ENCODE measurements around the gene RTN3. TPM values are rescaled to one million over a fixed set of nuclear protein-coding genes. Genes with fewer than 3 reads are reported as not detected.

RTN3 gene
- total RNA-seq, 1 donor from 2014 or later: 101 TPM

DNA sequence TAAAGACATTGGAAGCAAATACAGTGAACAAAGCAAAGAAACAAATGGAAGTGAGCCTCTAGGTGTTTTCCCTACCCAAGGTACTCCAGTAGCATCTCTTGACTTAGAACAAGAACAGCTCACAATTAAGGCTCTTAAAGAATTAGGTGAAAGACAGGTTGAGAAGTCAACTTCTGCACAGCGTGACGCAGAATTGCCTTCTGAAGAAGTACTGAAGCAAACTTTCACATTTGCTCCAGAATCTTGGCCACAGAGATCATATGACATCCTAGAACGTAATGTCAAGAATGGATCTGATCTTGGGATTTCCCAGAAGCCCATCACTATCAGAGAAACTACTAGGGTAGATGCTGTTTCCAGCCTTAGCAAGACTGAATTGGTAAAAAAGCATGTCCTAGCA, 39.3 kb downstream of the RTN3 start:
- intact Hi-C loops (cut with DNase I): no loop called here
- ATAC-seq (no peak), DNase-seq (ENCODE audit: low spot score) (no peak)

DNA sequence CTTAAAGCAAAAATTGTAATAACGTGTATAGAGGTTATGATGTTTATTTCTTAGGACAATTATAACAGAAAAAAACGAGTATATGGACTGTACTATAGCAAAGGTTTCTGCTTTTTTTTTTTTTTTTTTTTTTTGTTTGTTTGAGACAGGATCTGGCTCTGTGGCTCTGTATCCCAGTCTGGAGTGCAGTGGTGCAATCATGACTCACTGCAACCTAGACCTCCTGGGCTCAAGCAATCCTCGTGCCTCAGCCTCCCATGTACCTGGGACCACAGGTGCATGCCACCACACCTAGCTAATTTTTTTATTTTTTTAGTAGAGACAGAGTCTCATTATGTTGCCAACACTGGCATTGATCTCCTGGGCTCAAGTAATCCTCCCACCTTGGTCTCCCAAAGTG, 48.0 kb downstream of the RTN3 start:
- ATAC-seq: no peak
- intact Hi-C loops (cut with DNase I): no loop called here
- no peak for DNase-seq (ENCODE audit: low spot score)

DNA sequence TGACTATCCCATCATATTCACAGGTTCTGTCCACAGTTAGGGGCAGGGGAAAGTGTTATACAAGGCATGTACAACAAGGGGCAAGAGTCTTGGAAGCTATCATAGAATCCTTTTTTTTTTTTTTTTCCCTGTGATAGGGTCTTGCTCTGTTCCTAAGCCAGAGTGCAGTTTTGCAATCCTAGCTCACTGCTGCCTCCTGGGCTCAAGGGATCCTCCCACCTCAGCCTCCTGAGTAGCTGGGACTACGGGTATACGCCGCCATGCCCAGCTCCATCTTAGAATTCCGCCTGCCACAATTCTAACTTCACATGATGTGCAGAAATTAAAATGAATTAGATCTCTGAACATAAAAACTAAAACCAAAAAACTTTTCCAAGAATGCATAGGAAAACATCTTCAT, 55.6 kb downstream of the RTN3 start:
- ATAC-seq (no peak), DNase-seq (ENCODE audit: low spot score) (no peak)
- intact Hi-C loops (cut with DNase I): loop anchor here (10.0 kb wide), 1 partner anchor 92 kb away; no protein-coding TSS in a partner anchor

DNA sequence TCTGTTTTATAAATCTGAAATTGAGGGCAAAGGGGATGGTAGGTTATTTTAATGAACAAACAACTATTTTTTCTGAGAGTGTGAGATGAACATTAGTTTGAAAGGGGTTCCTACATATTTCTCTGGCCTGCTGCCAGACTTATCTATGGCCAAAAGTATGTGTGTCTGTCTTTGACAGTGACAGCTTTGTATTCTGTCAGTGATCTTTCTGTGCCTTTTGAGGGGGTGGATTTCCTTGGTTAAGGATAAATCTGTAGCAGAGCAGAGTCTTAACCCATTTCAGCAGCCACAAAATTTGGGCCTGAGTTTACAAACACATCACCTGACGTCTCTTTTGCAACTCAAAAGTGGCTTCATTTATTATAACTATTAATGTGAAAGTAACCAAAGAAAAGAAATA, 56.4 kb downstream of the RTN3 start:
- intact Hi-C loops (cut with DNase I): loop anchor here (10.0 kb wide), 1 partner anchor 93 kb away; no protein-coding TSS in a partner anchor
- ATAC-seq (no peak), DNase-seq (ENCODE audit: low spot score) (no peak)

DNA sequence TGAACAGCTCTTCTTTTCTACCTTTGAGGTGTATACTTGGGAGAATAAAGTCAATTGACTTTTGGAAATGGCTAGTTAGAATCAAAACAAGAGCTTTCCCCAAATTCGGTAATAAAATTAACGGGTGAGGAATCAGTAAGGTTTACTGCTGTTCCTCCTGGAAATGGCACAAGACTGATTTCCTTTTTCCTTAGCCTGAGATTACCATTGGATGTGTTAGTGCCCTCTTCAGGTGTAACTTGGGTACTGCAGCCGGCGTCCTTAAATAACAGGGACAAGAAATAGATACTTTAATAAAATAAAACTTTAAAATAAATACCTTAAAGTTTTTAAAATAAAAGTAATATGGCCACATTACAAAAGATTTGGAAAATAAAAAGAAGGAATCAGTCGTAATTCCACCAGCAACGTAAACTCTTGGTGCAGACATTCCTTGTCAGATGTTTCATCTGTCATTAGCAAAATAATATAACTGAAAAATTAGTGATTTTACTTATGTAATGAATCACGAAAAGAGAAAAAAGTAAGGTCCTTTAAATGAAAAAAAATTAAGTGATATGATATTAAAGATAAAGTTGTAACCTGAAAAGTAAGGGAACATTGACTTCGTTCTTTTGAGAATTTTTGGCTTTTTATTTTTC, 57.5 kb downstream of the RTN3 start:
- ATAC-seq: peak; percentile 75
- DNase-seq (ENCODE audit: low spot score): peak; percentile 86
- intact Hi-C loops (cut with DNase I): loop anchor here (10.0 kb wide), 1 partner anchor 94 kb away; no protein-coding TSS in a partner anchor

DNA sequence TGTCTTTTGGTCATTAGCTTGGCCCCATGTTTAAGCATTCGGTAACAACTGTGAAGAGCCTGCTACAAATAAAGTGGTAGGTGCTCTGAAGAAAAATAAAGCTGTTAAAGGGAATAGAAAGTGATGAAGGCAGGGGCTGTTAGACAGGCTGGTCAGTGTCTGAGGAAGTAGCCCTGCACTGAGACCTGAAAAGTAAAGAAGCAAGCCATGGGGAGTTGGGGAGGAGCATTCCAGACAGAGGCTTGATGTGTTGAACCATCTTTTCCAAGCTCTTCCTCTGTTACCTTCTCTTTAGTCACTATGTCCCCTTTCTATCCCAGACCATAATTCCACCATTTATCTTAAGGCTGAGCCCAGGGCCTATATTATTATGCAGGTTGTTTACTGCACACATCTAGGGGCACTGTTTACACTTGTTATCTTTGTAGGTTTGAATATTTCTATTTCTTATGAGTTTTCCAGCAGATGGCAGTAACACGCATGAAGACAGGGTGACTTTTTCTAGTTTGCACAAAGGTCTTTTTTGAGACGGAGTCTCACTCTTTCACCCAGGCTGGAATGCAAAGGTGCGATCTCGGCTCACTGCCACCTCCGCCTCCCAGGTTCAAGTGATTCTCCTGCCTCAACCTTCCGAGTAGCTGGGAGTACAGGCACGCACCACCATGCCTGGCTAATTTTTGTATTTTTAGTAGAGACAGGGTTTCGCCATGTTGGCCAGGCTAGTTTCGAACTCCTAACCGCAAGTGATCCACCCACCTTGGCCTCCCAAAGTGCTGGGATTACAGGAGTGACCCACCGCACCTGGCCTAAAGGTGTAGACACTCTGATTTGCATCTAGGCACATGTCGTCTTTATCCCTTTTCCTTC, 64.2 kb downstream of the RTN3 start:
- DNase-seq (ENCODE audit: low spot score) (no peak), ATAC-seq (no peak)
- intact Hi-C loops (cut with DNase I): no loop called here

DNA sequence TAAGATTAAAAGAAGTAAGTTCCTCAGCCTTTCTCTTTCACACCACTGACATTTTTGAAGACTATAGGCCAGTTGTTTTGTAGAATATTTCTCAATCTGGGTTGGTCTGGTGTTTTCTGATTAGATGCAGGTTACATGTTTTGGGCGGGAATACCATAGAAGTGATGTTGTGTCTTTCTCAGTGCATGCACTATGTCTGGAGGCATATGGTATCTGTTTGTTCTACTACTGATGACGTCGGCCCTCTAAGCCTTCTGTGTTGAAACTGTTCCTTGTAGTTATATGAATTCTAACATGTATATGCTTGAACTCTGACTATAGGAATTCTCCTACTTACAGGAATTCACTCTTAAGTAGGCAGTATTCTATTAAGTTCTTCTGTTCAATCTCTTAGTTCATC, 65.7 kb downstream of the RTN3 start:
- intact Hi-C loops (cut with DNase I): no loop called here
- DNase-seq (ENCODE audit: low spot score): no peak
- ATAC-seq: no peak

DNA sequence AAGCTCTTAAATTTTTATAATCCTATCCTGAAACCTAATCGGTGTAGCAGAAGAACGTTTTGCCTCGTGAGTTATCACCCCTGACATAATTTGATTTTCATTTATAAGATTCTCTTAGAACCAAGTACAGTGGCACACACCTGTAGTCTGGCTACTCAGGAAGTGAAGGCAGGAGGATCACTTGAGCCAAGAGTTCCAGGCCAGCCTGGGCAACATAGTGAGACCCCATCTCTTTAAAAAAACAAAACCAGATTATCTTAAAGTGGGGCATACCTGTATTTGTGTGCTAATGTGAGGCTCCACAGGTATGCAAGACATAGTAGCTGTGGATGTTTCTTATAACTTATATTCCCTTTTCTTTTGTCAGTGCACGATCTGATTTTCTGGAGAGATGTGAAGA, 68.3 kb downstream of the RTN3 start:
- intact Hi-C loops (cut with DNase I): no loop called here
- no peak for ATAC-seq
- no peak for DNase-seq (ENCODE audit: low spot score)

DNA sequence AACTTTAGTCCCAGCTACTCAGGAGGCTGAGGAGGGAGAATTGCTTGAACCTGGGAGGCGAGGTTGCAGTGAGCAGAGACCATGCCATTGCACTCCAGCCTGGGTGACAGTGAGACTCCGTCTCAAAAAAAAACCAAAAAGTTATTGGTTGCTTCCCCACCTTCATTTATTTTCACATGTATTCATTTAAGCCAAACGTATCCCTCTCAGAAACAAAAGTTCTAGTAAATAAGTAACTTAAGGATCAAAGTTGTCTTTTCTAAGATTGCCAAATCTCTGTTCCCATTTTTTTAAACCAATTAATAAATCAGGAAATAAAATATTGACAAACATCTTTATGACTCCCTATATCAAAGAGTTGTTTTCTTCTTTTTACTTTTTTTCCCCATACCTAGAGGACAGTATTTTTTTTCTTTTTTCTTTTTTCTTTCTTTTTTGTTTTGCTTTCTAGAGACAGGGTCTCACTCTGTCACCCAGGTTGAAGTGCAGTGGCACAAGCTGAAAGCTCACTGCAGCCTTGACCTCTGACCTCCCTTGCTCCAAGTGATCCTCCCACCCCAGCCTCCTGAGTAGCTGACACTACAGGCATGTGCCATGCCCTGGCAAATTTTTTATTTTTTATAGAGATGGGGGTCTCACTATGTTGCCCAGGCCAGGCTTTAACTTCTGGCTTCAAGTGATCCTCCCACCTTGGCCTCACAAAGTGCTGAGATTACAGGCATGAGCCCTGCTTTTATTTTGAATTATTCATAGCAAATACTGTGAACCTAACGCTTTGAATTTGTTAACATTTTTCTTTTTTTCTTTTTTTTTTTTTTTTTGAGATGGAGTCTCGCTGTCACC, 75.8 kb downstream of the RTN3 start:
- ATAC-seq: no peak
- DNase-seq (ENCODE audit: low spot score): no peak
- intact Hi-C loops (cut with DNase I): no loop called here

DNA sequence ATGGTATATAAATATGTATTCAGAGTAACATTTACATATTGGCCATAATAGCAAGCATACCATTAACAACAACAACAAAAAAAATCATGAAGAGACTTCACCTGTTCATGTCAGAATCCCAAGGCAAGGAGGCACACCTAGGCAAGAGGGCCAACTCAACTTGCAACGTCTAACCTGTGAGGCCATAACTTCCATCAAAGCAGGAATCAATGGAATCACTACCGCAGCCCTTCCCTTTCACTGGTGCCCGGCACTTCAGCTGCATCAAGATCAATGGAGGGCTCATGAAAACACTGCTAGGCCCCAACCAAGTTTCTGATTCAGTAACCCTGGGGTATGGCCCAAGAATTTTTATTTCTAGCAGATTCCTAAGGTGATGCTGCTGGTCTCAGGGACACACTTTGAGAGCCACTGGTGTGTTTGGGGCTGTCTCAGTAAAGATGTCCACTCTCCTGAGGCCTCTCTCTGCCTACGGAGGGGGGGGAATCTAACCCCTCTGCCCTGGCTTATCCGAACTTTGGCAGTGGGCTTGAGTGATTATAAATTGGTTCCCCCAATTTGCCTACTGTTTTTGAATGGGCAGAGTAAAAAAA, 79.3 kb downstream of the RTN3 start:
- intact Hi-C loops (cut with DNase I): no loop called here
- no peak for DNase-seq (ENCODE audit: low spot score)
- ATAC-seq: no peak

DNA sequence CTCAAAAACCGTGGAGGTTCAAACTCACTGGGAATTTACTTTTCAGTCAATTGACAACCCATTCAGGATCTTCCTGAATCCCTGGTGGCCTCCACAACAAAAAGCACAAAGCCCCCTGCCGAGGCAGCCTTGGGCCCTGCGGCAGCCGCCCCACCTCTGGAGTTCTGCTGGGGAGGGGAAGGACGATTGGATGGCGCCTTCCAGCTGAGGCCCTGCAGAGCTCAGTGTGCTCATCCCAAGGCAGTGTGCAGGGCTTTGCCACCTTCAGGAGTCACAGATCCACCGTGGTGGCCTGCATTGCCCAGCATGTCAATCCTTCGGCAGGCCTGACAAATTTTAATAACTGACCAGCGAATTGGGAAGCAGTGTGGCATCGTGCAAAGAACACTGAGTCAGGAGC, 79.9 kb downstream of the RTN3 start:
- no peak for DNase-seq (ENCODE audit: low spot score)
- no peak for ATAC-seq
- intact Hi-C loops (cut with DNase I): no loop called here

DNA sequence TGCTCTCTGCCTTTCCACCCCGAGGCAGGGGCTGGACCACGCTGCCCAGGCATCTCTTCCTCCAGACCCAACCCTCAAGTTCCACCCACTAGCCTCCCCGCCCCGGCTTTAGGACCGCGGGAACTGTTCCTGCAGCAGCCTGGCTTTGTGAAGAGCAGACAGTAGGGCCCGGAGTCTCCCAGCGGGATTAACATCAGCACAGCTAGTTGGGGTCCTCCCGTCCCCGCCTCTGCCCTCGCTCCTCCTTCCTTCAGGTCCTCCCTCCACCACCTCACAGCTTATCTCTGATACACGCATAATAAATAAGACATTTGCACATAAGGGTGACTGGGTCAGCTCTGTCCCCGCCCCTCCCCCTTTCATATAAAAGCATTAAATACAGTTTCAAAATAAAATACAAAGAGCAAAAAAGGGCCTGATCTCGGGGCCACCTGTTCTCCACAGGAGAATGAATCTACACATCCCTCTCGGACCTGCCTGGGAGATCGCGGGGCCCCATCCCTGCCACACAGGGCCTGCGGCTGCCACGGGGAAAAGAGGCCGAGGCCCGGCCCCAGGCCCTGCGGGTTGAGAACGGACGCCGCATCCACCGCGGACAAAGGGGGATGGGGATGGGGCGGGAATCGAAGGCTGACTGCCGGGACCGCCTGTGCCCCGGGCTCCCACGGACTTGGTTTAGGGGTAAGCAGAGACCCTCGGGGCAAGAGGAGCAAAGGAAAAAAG, 80.8 kb downstream of the RTN3 start:
- ATAC-seq: peak; percentile 20
- peak; percentile 64 for DNase-seq (ENCODE audit: low spot score)
- intact Hi-C loops (cut with DNase I): no loop called here

DNA sequence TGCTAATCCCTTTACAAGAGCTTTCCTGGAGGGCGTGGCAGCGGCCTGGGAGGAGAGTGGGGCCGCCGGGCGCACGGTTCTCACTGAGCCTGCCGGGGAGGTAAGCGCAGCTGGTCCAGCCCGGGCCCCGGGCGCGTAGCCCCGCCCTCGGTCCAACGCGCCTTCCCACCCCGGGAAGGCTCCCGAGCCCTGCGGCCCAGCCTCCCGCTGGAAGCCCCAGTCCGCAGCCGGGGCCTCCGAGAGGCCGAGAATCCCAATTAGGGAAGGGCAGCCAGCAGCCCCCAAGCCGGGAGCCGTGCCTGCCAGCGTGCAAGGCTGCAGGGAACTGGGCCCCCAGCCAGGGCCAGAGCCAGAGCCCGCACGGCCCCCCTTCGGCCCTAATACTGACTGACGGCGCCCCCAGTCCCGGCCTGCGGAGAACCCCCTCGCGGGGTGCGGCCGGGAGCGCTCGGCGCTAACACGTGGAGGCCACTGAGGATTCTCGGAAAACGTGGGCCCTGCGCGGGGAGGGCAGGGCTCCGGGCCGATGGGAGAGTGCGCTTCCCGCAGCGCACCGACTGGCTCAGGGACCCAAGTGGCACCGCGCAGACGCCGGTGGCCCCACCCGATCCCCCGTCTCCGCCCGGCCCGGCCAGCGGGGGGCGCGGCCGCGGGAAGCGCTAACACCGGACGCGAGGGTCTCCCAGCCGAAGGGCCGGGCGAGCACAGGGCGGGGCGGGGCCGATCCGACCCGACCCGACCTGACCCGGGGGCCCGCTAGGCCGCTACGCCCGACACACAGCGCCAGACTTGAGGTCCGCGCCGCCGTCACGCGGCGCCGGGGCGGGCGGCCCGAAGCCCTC, 81.6 kb downstream of the RTN3 start:
- ATAC-seq (peak; percentile 62), DNase-seq (ENCODE audit: low spot score) (peak; percentile 73)
- intact Hi-C loops (cut with DNase I): no loop called here

DNA sequence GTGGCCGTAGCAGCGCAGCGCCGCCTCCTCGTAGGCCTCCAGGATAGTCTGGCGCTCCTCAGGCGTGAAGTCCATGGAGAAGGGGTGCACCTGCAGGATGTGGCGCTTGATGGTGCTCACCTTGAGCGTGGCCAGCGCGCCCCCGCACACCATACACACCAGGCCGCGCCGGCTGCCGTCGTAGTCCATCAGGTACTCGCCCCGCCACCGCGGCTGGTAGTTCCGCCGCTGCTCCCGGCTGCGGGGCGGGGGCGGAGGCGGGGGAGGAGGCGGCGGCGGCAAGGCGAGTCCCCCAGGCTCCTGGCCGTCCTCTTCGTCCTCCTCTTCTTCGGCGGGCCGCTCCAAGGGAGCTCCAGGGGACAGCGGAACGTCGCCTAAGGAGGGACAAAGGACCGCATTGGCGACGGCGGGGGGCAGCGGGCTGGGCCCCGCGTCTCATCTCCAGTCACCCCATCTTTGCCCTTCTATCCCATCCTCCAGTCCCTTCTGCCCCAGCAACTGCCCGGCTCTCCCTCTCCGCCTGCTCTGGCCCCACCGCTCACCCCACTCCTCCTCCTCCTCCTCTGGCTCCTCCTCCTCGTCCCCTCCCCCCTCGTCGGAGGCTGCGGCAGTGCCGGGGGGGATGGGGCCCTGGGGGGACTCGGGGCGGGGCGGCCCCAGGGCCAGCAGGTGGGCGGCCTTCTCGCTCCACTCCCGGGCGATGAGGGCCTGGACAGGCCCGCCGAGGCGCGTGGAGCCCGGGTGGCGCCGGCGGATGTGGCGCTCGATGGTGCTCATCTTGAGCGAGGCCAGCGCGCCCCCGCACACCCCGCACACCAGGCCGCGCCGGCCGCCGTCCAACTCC, 82.4 kb downstream of the RTN3 start:
- ATAC-seq (peak; percentile 44), DNase-seq (ENCODE audit: low spot score) (peak; percentile 80)
- intact Hi-C loops (cut with DNase I): no loop called here

DNA sequence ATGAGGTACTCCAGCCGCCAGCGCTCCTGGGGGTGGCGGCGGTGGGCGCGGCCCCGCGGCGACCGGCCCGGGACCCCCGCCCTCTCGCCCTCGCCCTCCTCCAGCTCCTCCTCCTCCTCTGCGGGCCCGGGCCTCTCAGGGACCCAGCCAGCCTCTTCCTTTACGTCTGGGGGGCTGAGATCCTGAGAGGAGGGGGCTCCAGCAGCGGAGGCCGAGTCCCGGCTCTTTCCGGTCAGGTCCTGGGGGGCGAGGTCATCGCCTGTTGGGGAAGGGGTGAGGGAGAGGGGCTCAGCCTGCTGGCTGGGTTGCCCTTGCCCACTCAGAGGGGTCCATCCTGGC, 83.0 kb downstream of the RTN3 start:
- intact Hi-C loops (cut with DNase I): no loop called here
- no peak for ATAC-seq
- DNase-seq (ENCODE audit: low spot score): no peak

DNA sequence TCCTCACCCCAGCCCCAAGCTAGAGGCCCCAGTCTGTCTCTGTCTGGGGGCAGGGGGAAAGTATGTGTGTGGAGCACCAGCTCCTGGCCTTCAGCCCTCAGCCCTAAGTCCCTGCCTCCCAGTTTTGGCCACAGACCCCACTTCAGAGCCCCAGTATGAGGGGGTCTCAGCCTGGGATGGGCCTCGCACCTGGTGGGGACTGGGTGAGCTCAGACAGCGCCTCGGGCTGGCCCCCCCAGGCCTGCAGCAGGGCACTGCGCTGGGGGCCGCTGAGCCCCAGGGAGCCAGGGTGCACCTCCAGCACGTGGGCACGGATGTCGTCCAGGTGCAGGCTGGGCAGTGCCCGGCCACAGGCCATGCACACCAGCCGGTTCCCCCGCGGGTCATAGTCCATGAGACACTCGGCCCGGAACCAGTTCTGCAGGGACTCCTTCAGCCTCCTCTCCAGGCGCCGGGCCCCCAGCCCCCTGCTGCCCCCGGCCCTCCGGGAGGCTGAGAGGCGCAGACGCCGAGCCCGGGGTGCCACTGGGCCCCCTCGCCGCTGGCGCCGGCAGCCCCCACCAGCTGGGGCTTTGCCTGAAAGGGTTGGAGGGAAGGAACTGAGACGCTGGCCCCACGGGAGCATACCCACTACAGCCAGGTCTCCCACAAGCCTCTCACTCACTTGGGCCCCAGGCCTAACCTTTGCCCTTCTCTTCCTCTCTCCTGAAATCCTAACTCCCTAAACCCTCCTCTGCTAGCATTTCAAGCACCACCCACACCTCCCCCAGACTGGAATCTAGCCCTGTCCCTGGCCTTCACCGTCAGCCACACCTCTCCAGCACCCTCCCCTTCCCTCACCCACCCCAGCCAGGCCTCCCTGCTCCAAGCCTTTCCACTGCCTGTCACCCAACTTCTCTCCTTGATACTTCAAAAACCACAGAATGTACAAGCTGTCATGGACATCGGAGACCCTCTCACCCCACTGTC, 83.7 kb downstream of the RTN3 start:
- intact Hi-C loops (cut with DNase I): no loop called here
- DNase-seq (ENCODE audit: low spot score): no peak

More for the DNA sequence above, 83.7 kb downstream of the RTN3 start:
- no peak for ATAC-seq

All from sciatic nerve (tissue), 2 donors.